AG04450 (cell line): ENCODE data around the gene SLC25A52. TPM values are rescaled to one million over a fixed set of nuclear protein-coding genes. Genes with fewer than 3 reads are reported as not detected.

Experiments
- CTCF ChIA-PET: fragments of 300-600, 350-600 bp; formaldehyde crosslinking; extraction: SDS; loops from one replicate; lab custom pipeline; 2022; ENCODE audit warnings: antibody characterized with exemption, inconsistent platforms; lab: Charles Lee
- POLR2A ChIA-PET: fragments of 350-600 bp; formaldehyde crosslinking; extraction: SDS; loops from one replicate; lab custom pipeline; 2021; ENCODE audit warnings: antibody characterized with exemption, inconsistent platforms; lab: Yijun Ruan, JAX
- DNase-seq: peaks from one replicate; pipeline ENCODE4 v3.0.0-alpha.2; 2011; ENCODE audit warnings: low read depth, low spot score
- H3K27ac ChIP-seq: one replicate; pipeline ENCODE4 v1.5.1; 2012; ENCODE audit warnings: low read depth, low read length, control low read depth
- H3K27me3 ChIP-seq: one replicate; pipeline ENCODE4 v1.6.0; 2012; ENCODE audit warnings: low read length; ENCODE audit not compliant: control insufficient read depth, insufficient read depth
- H3K4me3 ChIP-seq: 2 replicates; pipeline ENCODE4 v1.5.1; 2011; ENCODE audit warnings: mild to moderate bottlenecking, low read depth, low read length, control low read depth
- H3K9me3 ChIP-seq: 2 replicates; pipeline ENCODE4 v1.5.1; 2012; ENCODE audit warnings: low read length; ENCODE audit not compliant: control insufficient read depth, insufficient read depth
- CTCF ChIP-seq: IDR thresholded peaks from 2 replicates; pipeline ENCODE4 v1.5.1; 2011; ENCODE audit warnings: low read depth, low read length, control low read depth, inconsistent platforms
- polyA plus RNA-seq: library from polyadenylated mRNA; depleted of rRNA; stranded (reverse); fragments of >200 nt; gene quantifications from 2 replicates; pipeline ENCODE4 v1.2.3, GENCODE V29; 2011

The SLC25A52 gene
- polyA plus RNA-seq, 1 experiment, result not detected

GRCh38 chr18:31722369-31722957 is 38.2 kb downstream of the SLC25A52 start:
- Histone ChIP-seq H3K9me3 (no peaks in the 10 kb centered on the region; the same call in 1 of the 2 replicates), H3K27ac (no peak overlapping the region), H3K27me3 (peaks cover 6% of the 10 kb centered on the region), H3K4me3 (no peak overlapping the region)
- POLR2A ChIA-PET, result no interaction called here
- peak; percentile 18 for DNase-seq
- peak; percentile 81 for TF ChIP-seq CTCF
- CTCF ChIA-PET, result interaction anchor here (0.7 to 2.3 kb wide), 20 partner anchors 11 to 255 kb away, joined by 3 to 24 read pairs (median 4); partner anchors contain the start of gene B4GALT6

- POLR2A ChIA-PET, result no interaction called here
- CTCF ChIA-PET, result interaction anchor here (0.7 to 2.3 kb wide), 15 partner anchors 12 to 168 kb away, joined by 3 to 24 read pairs (median 4); partner anchors contain the start of gene B4GALT6
- no peak for TF ChIP-seq CTCF
These were observed 39.1 kb downstream of the SLC25A52 start for GRCh38 chr18:31721601-31722000.

GRCh38 chr18:31720867-31721266 is 39.8 kb downstream of the SLC25A52 start:
- TF ChIP-seq CTCF, result no peak
- no peaks in the 10 kb centered on the region; the same call in 1 of the 2 replicates for H3K9me3 ChIP-seq
- DNase-seq, result no peak
- CTCF ChIA-PET, result interaction anchor here (0.6 to 2.3 kb wide), 2 partner anchors 165 to 322 kb away, joined by 3 to 24 read pairs; no protein-coding TSS in a partner anchor
- no peak overlapping the region for H3K27ac ChIP-seq
- H3K27me3 ChIP-seq, result peaks cover 6% of the 10 kb centered on the region
- H3K4me3 ChIP-seq, result no peak overlapping the region
- POLR2A ChIA-PET, result no interaction called here

More at GRCh38 chr18:31721601-31722000, 39.1 kb downstream of the SLC25A52 start:
- H3K27me3 ChIP-seq, result peaks cover 6% of the 10 kb centered on the region
- no peaks in the 10 kb centered on the region; the same call in 1 of the 2 replicates for H3K9me3 ChIP-seq
- H3K27ac ChIP-seq, result no peak overlapping the region
- no peak for DNase-seq
- no peak overlapping the region for H3K4me3 ChIP-seq

- DNase-seq, result no peak
- no peak overlapping the region for H3K4me3 ChIP-seq
- peaks cover 4% of the 10 kb centered on the region for H3K27me3 ChIP-seq
- no peak overlapping the region for H3K27ac ChIP-seq
- no peak for TF ChIP-seq CTCF
- no peaks in the 10 kb centered on the region; the same call in 1 of the 2 replicates for H3K9me3 ChIP-seq
- CTCF ChIA-PET, result no interaction called here
- POLR2A ChIA-PET, result no interaction called here
These were observed 41.2 kb downstream of the SLC25A52 start for GRCh38 chr18:31719363-31720006.

GRCh38 chr18:31718386-31718785 is 42.3 kb downstream of the SLC25A52 start:
- POLR2A ChIA-PET, result no interaction called here

More at GRCh38 chr18:31718386-31718785, 42.3 kb downstream of the SLC25A52 start:
- TF ChIP-seq CTCF, result no peak
- Histone ChIP-seq H3K27ac (no peak overlapping the region), H3K4me3 (no peak overlapping the region), H3K27me3 (peaks cover 2% of the 10 kb centered on the region), H3K9me3 (no peaks in the 10 kb centered on the region; the same call in 1 of the 2 replicates)
- CTCF ChIA-PET, result interaction anchor here (0.7 kb wide), 1 partner anchor 48 kb away, joined by 4 read pairs; no protein-coding TSS in a partner anchor
- DNase-seq, result no peak
